Heart left ventricle (tissue), 13 donors: ENCODE data around the gene CTU2.

ENCODE experiments used
- CTCF ChIP-seq, 12 donors: fragments of 200-600 bp; sonication (generic) in 4 of 12; IDR thresholded peaks; one replicate each; pipeline versions ENCODE4 v1.5.0 to v1.8.0; 2018 to 2022; ENCODE audit warnings: antibody characterized with exemption in 12 of 12, mild to moderate bottlenecking in 5 of 12
- POLR2A ChIP-seq, 2 donors: fragments of 450-650 bp; IDR thresholded peaks; one replicate each; pipeline ENCODE4 v1.6.1; 2017; ENCODE audit warnings: antibody characterized with exemption in 2 of 2, mild to moderate bottlenecking in 2 of 2, moderate library complexity in 2 of 2
- donor health status: ischemic (EF 13 %, LVEDD 7.1; RV severe dilation, severe dysfunction).
- donor health status: DM: no; HTN: yes; CAD: no.
- donor health status: DM: no; HTN: no; CAD: no.
- donor health status: ischemic (EF 25% LVEDD 6.9; RV normal size, moderate dysfunction).
- donor health status: ischemic (EF 25% LVEDD 5.7; RV mildly dilated, moderate dysfunction).
- donor health status: ischemic (EF 35%, LVEDD 5.7; RV mildly dilated, moderate dysfunction).
- donor health status: nonischemic (EF 11% LVEDD 7.7; RV severe dilation, severe dysfunction).
- donor health status: DM: yes; HTN: yes; CAD: no.
- donor health status: PGD.
- donor health status: ischemic (EF 29% LVEDD 5.4; RV normal size, mild dysfunction).
- donor health status: nonischemic (EF 23%, LVEDD 6.1; RV moderate dilation, normal function).

- TF ChIP-seq CTCF (IDR thresholded peaks at IDR 0.05), result no peak
- no peak for TF ChIP-seq POLR2A (IDR thresholded peaks at IDR 0.05)
Observed at GRCh38 chr16:88695218-88695617, 11.1 kb upstream of the CTU2 start.
